HL-60 (cell line): ENCODE measurements around the gene DUSP22.
"Not testable (repeated sequence)": the region's sequence is repeated elsewhere in the genome, so short reads cannot be mapped to it uniquely, and the experiment has no call there.

Source experiments
- DNase-seq, 2 experiments: peaks; one replicate each; pipeline ENCODE4 v3.0.0-alpha.2; 2010 to 2020; ENCODE audit warnings: low read depth in 1 of 2, low spot score in 1 of 2
- H3K27ac ChIP-seq: fragments of 250-450 bp; sonication (Bioruptor Pico); replicated peaks from 2 replicates; pipeline ENCODE4 v1.5.1; 2020; ENCODE audit warnings: mild to moderate bottlenecking, moderate library complexity
- H3K27me3 ChIP-seq: fragments of 250-450 bp; sonication (Bioruptor Pico); 2 replicates; pipeline ENCODE4 v1.5.1; 2021; ENCODE audit warnings: mild to moderate bottlenecking, moderate library complexity; ENCODE audit not compliant: insufficient read depth, poor library complexity, severe bottlenecking
- H3K4me3 ChIP-seq: replicated peaks from 2 replicates; pipeline ENCODE4 v1.5.1; 2011; ENCODE audit warnings: mild to moderate bottlenecking, control low read depth, low read length; ENCODE audit not compliant: insufficient read depth
- CTCF ChIP-seq: IDR thresholded peaks from one replicate; pipeline ENCODE4 v1.5.1; 2011; ENCODE audit warnings: low read length, control low read depth, inconsistent platforms; ENCODE audit not compliant: insufficient read depth
- GABPA ChIP-seq: IDR thresholded peaks from 2 replicates; pipeline ENCODE4 v1.6.1; 2012; ENCODE audit warnings: low read depth
- POLR2AphosphoS5 ChIP-seq: IDR thresholded peaks from 2 replicates; pipeline ENCODE4 v1.6.1; 2012; ENCODE audit warnings: low read depth
- SPI1 ChIP-seq: IDR thresholded peaks from 2 replicates; pipeline ENCODE4 v1.6.1; 2012; ENCODE audit warnings: low read depth, mild to moderate bottlenecking, borderline replicate concordance
- TF ChIP-seq, protein P1 (sequence below): IDR thresholded peaks from 2 replicates; pipeline ENCODE4 v1.6.1; 2012; ENCODE audit warnings: low read depth; ENCODE audit not compliant: insufficient replicate concordance

DUSP22 gene

DNA sequence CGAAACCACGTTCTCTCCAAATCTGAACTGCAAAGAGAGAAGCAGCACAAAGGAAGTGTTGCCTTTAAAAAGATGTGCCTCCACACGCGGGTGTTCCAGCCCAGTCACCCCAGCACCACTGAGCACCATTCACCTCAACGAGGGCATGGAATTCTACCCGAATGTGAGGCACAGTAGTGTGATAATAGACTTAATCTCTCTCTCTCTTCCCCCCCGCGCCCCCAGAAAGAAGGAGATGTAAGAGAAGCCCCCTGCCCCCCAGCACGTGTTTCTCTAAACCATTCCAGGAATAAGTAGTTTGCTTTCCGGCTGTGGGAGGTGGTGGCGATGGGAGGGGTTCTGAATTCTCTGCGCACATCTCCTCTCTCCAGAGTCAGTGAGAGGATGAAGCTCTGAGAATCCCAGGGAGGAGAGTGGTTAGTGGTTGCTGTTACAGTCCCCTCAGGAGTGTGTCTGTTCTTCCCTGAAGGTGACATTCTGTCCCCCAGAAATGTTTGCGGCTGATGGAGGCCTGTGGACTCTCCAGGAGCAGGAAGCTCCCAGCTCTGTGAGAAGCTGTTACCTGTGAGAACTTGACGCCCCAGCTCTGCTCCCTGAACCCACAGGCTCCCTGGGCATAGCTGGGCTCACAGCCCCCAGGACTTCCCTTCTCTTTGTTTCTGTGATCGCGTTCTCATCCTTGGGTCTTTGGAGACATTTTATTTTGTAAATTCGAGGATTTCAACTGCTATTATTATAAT, 75.8 kb downstream of the DUSP22 start:
- Histone ChIP-seq H3K4me3 (no peak overlapping the region), H3K27ac (no peak overlapping the region), H3K27me3 (peaks cover 3% of the 10 kb centered on the region)
- TF ChIP-seq, protein P1, sequence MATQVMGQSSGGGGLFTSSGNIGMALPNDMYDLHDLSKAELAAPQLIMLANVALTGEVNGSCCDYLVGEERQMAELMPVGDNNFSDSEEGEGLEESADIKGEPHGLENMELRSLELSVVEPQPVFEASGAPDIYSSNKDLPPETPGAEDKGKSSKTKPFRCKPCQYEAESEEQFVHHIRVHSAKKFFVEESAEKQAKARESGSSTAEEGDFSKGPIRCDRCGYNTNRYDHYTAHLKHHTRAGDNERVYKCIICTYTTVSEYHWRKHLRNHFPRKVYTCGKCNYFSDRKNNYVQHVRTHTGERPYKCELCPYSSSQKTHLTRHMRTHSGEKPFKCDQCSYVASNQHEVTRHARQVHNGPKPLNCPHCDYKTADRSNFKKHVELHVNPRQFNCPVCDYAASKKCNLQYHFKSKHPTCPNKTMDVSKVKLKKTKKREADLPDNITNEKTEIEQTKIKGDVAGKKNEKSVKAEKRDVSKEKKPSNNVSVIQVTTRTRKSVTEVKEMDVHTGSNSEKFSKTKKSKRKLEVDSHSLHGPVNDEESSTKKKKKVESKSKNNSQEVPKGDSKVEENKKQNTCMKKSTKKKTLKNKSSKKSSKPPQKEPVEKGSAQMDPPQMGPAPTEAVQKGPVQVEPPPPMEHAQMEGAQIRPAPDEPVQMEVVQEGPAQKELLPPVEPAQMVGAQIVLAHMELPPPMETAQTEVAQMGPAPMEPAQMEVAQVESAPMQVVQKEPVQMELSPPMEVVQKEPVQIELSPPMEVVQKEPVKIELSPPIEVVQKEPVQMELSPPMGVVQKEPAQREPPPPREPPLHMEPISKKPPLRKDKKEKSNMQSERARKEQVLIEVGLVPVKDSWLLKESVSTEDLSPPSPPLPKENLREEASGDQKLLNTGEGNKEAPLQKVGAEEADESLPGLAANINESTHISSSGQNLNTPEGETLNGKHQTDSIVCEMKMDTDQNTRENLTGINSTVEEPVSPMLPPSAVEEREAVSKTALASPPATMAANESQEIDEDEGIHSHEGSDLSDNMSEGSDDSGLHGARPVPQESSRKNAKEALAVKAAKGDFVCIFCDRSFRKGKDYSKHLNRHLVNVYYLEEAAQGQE = no peak
- no peak for TF ChIP-seq SPI1
- no peak for TF ChIP-seq CTCF
- no peak for TF ChIP-seq POLR2AphosphoS5
- no peak for TF ChIP-seq GABPA
- DNase-seq = no peak

DNA sequence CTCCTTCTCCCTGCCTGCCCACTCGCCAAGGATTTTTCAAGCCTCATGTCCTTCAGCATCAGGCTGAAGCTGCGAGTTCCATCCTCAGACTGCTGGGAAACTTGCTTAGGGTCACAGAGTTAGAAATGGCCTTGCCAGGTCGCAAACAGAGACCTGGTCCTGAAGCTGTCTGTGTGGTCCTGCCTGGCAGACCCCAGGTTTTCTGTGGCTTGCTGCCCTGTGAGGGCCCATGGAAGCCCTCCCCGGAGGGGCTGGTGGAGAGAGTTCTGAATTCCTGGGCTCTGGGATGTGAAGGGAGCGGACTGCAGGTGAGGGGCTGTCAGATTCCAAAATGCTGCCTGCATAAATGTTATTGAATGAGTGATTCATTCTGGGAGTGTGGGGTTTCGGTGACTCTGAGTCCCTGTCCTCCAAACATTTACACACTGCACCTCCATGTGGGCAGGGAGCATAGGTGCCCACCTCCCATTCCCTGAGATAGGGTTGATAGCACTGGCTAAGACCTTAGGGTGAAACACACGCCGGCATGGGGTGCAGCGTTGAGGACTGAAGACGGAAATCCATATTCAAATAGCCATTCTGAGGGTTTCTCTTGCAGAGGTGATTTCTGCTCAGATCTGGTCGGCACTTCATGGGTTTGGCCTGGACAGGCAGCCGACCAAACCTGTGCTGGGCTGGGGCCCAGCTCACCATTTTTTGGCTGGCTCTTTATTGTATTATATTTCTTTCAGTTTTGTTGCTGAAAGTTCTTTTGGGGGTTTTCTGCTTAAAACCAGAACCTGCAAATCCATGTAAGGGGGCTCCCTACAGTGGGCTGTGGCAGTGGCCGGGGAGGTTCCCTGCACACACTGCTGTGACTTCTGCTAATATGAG, 77.5 kb downstream of the DUSP22 start:
- H3K4me3 ChIP-seq = no peak overlapping the region
- H3K27me3 ChIP-seq = peaks cover 3% of the 10 kb centered on the region
- TF ChIP-seq, protein P1 = no peak
- TF ChIP-seq POLR2AphosphoS5 (no peak), SPI1 (no peak), GABPA (no peak), CTCF (no peak)
- DNase-seq = no peak
- H3K27ac ChIP-seq = no peak overlapping the region

DNA sequence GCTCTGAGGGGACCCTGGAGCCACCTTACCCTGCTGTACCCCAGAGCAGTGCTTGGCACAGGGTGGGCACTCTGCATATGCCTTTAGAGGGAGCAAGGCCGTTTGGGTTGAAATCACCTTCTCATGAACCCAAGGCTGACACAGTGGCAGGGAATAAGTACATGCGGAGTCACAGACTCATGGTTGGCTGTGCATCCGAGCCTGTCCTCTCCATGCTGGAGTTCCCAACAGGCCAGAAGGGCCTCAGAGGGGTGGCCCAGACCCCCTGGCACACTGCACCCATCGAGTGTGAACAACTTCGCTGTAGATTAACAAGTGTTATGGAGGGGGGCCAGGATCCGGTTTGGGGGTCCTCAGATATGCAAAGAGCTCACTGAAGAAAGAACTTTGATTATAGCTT, 78.3 kb downstream of the DUSP22 start:
- no peak overlapping the region for H3K4me3 ChIP-seq
- DNase-seq = no peak
- H3K27ac ChIP-seq = no peak overlapping the region
- no peak for TF ChIP-seq GABPA
- no peak for TF ChIP-seq CTCF
- peaks cover 3% of the 10 kb centered on the region for H3K27me3 ChIP-seq

- not testable (repeated sequence) for DNase-seq, H3K27me3 ChIP-seq, H3K4me3 ChIP-seq, H3K27ac ChIP-seq
Measured at GRCh38 chr6:371851-372250, 79.6 kb downstream of the DUSP22 start.
